Liver (tissue), 9 donors: ENCODE data around the gene DSCAM. TPM values are rescaled to one million over a fixed set of nuclear protein-coding genes. Genes with fewer than 3 reads are reported as not detected.

Experiments
- DNase-seq: peaks from one replicate; pipeline ENCODE4 v3.0.0-alpha.2; 2017; ENCODE audit warnings: low spot score
- H3K27ac ChIP-seq, 2 donors: one replicate each; pipeline ENCODE4 v1.7.0; 2013; ENCODE audit warnings: inconsistent platforms in 2 of 2, low read length in 2 of 2, control low read depth in 1 of 2, low read depth in 1 of 2, mild to moderate bottlenecking in 1 of 2
- H3K27me3 ChIP-seq, 4 donors: one replicate each; pipeline versions ENCODE4 v1.6.1 to v1.7.0; 2013; ENCODE audit warnings: low read length in 3 of 4, inconsistent platforms in 1 of 4, mild to moderate bottlenecking in 1 of 4, moderate library complexity in 1 of 4; ENCODE audit not compliant: control insufficient read depth in 4 of 4, insufficient read depth in 4 of 4
- H3K36me3 ChIP-seq, 4 donors: one replicate each; pipeline versions ENCODE4 v1.6.1 to v1.7.0; 2013; ENCODE audit warnings: low read length in 3 of 4, mild to moderate bottlenecking in 3 of 4, low read depth in 1 of 4, moderate library complexity in 1 of 4; ENCODE audit not compliant: control insufficient read depth in 4 of 4, insufficient read depth in 3 of 4
- H3K4me1 ChIP-seq, 4 donors: one replicate each; pipeline versions ENCODE4 v1.6.1 to v1.7.0; 2013; ENCODE audit warnings: low read length in 3 of 4, mild to moderate bottlenecking in 3 of 4, moderate library complexity in 1 of 4; ENCODE audit not compliant: control insufficient read depth in 4 of 4, insufficient read depth in 4 of 4
- H3K4me3 ChIP-seq, 3 donors: one replicate each; pipeline versions ENCODE4 v1.6.1 to v1.7.0; 2013; ENCODE audit warnings: low read length in 3 of 3, control low read depth in 1 of 3, low read depth in 1 of 3, mild to moderate bottlenecking in 1 of 3
- H3K9ac ChIP-seq, 2 donors: one replicate each; pipeline ENCODE4 v1.7.0; 2013; ENCODE audit warnings: low read length in 2 of 2, mild to moderate bottlenecking in 2 of 2, moderate library complexity in 2 of 2, control low read depth in 1 of 2, low read depth in 1 of 2
- H3K9me3 ChIP-seq, 4 donors: one replicate each; pipeline versions ENCODE4 v1.6.1 to v1.7.0; 2013; ENCODE audit warnings: low read length in 3 of 4; ENCODE audit not compliant: control insufficient read depth in 4 of 4
- ATF3 ChIP-seq: IDR thresholded peaks from 2 replicates; pipeline ENCODE4 v1.6.1; 2016; ENCODE audit warnings: antibody characterized with exemption
- CTCF ChIP-seq: fragments of 150-350 bp; IDR thresholded peaks from 2 replicates; pipeline ENCODE4 v1.5.1; 2017; ENCODE audit warnings: improper control_type of control experiment, low read depth, low read length; ENCODE audit not compliant: missing input control
- EGR1 ChIP-seq, 2 donors: IDR thresholded peaks; 2 replicates each; pipeline ENCODE4 v1.6.1; 2016 to 2018; ENCODE audit warnings: antibody characterized with exemption in 2 of 2, low read depth in 2 of 2
- GABPA ChIP-seq, 2 donors: IDR thresholded peaks in 1 of 2; conservative IDR thresholded peaks in 1 of 2; 2 replicates each; pipeline ENCODE4 v1.6.1; 2016; ENCODE audit warnings: antibody characterized with exemption in 2 of 2, mild to moderate bottlenecking in 1 of 2, moderate library complexity in 1 of 2
- HNF4A ChIP-seq, 2 donors: conservative IDR thresholded peaks; 2 replicates each; pipeline ENCODE4 v1.6.1; 2016; ENCODE audit warnings: antibody characterized with exemption in 2 of 2, mild to moderate bottlenecking in 2 of 2
- JUND ChIP-seq, 2 donors: IDR thresholded peaks; 2 replicates each; pipeline ENCODE4 v1.6.1; 2016; ENCODE audit warnings: antibody characterized with exemption in 2 of 2
- MAX ChIP-seq: IDR thresholded peaks from 2 replicates; pipeline ENCODE4 v1.6.1; 2016; ENCODE audit warnings: antibody characterized with exemption
- RAD21 ChIP-seq, 2 donors: IDR thresholded peaks; 2 replicates each; pipeline ENCODE4 v1.6.1; 2016; ENCODE audit warnings: antibody characterized with exemption in 2 of 2, mild to moderate bottlenecking in 2 of 2
- REST ChIP-seq: IDR thresholded peaks from 2 replicates; pipeline ENCODE4 v1.6.1; 2016; ENCODE audit warnings: antibody characterized with exemption, mild to moderate bottlenecking
- SP1 ChIP-seq: IDR thresholded peaks from 2 replicates; pipeline ENCODE4 v1.6.1; 2018; ENCODE audit warnings: antibody characterized with exemption, mild to moderate bottlenecking
- TAF1 ChIP-seq: conservative IDR thresholded peaks from 2 replicates; pipeline ENCODE4 v1.6.1; 2016; ENCODE audit warnings: antibody characterized with exemption, mild to moderate bottlenecking
- YY1 ChIP-seq: IDR thresholded peaks from 2 replicates; pipeline ENCODE4 v1.6.1; 2016; ENCODE audit warnings: antibody characterized with exemption, mild to moderate bottlenecking
- ZBTB33 ChIP-seq: IDR thresholded peaks from 2 replicates; pipeline ENCODE4 v1.6.1; 2016; ENCODE audit warnings: antibody characterized with exemption
- WGBS: extraction: QIAGEN DNeasy Blood & Tissue Kit; methylation state at CpG from one replicate; pipeline ENCODE4 v1.1.7; 2013; 5-methylcytosine and 5-hydroxymethylcytosine counted together
- polyA plus RNA-seq, 2 donors: library from polyadenylated mRNA; stranded (reverse) in 1 of 2; unstranded in 1 of 2; fragments of 200-250 nt in 1 of 2; fragments of >200 nt in 1 of 2; fragmentation: Nextera tagmentation in 1 of 2; extraction: Ambion mirVana in 1 of 2; gene quantifications; one replicate each; pipeline versions ENCODE4 v1.2.1 to v1.2.3, GENCODE V29; 2013 to 2015
- total RNA-seq, 2 donors: library from RNA; depleted of rRNA; stranded (reverse); fragments of >200 nt; gene quantifications; one replicate each; pipeline ENCODE4 v1.2.3, GENCODE V29; 2014
- donor health status: healthy.
- donor health status: healthy.
- donor health status: healthy.
- donor health status: healthy.
- donor health status: healthy.

The DSCAM gene
- total and polyA plus RNA-seq, 4 donors, result 0.02 to 0.23 (median 0.10) TPM

GRCh38 chr21:40282912-40283886 is 563.8 kb downstream of the DSCAM start:
- Histone ChIP-seq H3K4me3 (no peak overlapping the region), H3K9me3 (peaks cover 0 to 2% (median 0%) of the 10 kb centered on the region in 4 donors), H3K27ac (no peak overlapping the region), H3K9ac (no peak overlapping the region), H3K36me3 (no peaks in the 10 kb centered on the region), H3K4me1 (no peaks in the 10 kb centered on the region), H3K27me3 (no peaks in the 10 kb centered on the region)
- TF ChIP-seq TAF1, result no peak
- TF ChIP-seq YY1, result no peak
- TF ChIP-seq ZBTB33, result no peak
- TF ChIP-seq JUND (IDR thresholded peaks at IDR 0.05), result no peak
- no peak for DNase-seq
- 71% methylated on average over 3 of the region's 3 CpGs for WGBS

GRCh38 chr21:40278345-40278744 is 568.6 kb downstream of the DSCAM start:
- H3K36me3 ChIP-seq, result no peaks in the 10 kb centered on the region
- H3K9ac ChIP-seq, result no peak overlapping the region
- no peaks in the 10 kb centered on the region for H3K4me1 ChIP-seq
- H3K9me3 ChIP-seq, result no peaks in the 10 kb centered on the region
- TF ChIP-seq HNF4A (conservative IDR thresholded peaks at IDR 0.05) (no peak), SP1 (no peak), GABPA (IDR thresholded peaks at IDR 0.05 in 1 of 2, conservative IDR thresholded peaks at IDR 0.05 in 1 of 2) (no peak), JUND (IDR thresholded peaks at IDR 0.05) (no peak), CTCF (no peak), EGR1 (IDR thresholded peaks at IDR 0.05; ENCODE audit: low read depth in 2 of 2) (no peak), RAD21 (IDR thresholded peaks at IDR 0.05) (no peak), MAX (no peak), ATF3 (no peak), REST (no peak)
- no peaks in the 10 kb centered on the region for H3K27me3 ChIP-seq
- no peak overlapping the region for H3K4me3 ChIP-seq
- no peak for DNase-seq
- WGBS, result 73% methylated on average over 1 of the region's 1 CpG
- no peak overlapping the region for H3K27ac ChIP-seq
